SK-N-SH (cell line): ENCODE data around the gene AGTRAP.

ENCODE experiments used
- EP300 ChIP-seq, 2 experiments: IDR thresholded peaks; 2 replicates each; pipeline versions ENCODE4 v1.4.0 to v1.6.1; 2012; ENCODE audit warnings: borderline replicate concordance in 1 of 2, low read depth in 1 of 2, low read length in 1 of 2
- GABPA ChIP-seq: IDR thresholded peaks from 2 replicates; pipeline ENCODE4 v1.4.0; 2012; ENCODE audit warnings: low read depth, mild to moderate bottlenecking
- GATA2 ChIP-seq: sonication (generic); formaldehyde crosslinking; IDR thresholded peaks from 2 replicates; pipeline ENCODE4 v1.5.0; 2020; ENCODE audit warnings: mild to moderate bottlenecking, missing genetic modification reagents
- POLR2AphosphoS5 ChIP-seq: IDR thresholded peaks from 2 replicates; pipeline ENCODE4 v1.6.1; 2012; ENCODE audit warnings: low read depth, low read length
- RXRA ChIP-seq: IDR thresholded peaks from 2 replicates; pipeline ENCODE4 v1.4.0; 2012; ENCODE audit warnings: low read depth, mild to moderate bottlenecking, borderline replicate concordance
- TAF1 ChIP-seq: IDR thresholded peaks from 2 replicates; pipeline ENCODE4 v1.6.1; 2012; ENCODE audit warnings: low read depth, mild to moderate bottlenecking, low read length, moderate library complexity, borderline replicate concordance
- TF ChIP-seq, protein P1 (sequence below): fragments of 200-600 bp; sonication (generic); IDR thresholded peaks from 2 replicates; pipeline ENCODE4 v1.6.1; 2017; ENCODE audit warnings: antibody characterized with exemption, mild to moderate bottlenecking, moderate library complexity
- TF ChIP-seq, protein P2 (sequence below): IDR thresholded peaks from 2 replicates; pipeline ENCODE4 v1.4.0; 2012; ENCODE audit warnings: low read depth
- TF ChIP-seq, protein P3 (sequence below): IDR thresholded peaks from 2 replicates; pipeline ENCODE4 v1.4.0; 2012; ENCODE audit warnings: low read depth, borderline replicate concordance

DNA sequence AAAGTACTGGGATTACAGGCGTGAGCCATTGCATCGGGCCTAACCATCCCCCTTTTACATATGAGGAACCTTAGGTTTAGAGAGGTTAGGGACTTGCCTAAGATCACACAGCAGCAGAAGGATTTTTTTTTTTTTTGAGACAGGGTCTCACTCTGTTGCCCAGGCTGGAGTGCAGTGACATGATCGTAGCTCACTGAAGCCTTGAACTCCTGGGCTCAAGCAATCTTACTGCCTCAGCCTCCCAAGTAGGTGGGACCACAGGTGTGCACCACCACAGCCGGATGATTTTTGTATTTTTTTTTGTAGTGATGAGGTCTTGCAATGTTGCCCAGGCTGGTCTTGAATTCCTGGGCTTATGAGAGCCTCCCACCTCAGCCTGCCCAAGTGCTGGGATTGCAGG, 23.9 kb downstream of the AGTRAP start:
- TF ChIP-seq POLR2AphosphoS5 (no peak), TAF1 (no peak), GATA2 (no peak), RXRA (no peak), EP300 (IDR thresholded peaks at IDR 0.05; ENCODE audit: borderline replicate concordance in 1 of 2, low read depth in 1 of 2, low read length in 1 of 2) (no peak), GABPA (no peak)
- TF ChIP-seq, protein P1, sequence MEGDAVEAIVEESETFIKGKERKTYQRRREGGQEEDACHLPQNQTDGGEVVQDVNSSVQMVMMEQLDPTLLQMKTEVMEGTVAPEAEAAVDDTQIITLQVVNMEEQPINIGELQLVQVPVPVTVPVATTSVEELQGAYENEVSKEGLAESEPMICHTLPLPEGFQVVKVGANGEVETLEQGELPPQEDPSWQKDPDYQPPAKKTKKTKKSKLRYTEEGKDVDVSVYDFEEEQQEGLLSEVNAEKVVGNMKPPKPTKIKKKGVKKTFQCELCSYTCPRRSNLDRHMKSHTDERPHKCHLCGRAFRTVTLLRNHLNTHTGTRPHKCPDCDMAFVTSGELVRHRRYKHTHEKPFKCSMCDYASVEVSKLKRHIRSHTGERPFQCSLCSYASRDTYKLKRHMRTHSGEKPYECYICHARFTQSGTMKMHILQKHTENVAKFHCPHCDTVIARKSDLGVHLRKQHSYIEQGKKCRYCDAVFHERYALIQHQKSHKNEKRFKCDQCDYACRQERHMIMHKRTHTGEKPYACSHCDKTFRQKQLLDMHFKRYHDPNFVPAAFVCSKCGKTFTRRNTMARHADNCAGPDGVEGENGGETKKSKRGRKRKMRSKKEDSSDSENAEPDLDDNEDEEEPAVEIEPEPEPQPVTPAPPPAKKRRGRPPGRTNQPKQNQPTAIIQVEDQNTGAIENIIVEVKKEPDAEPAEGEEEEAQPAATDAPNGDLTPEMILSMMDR, result no peak
- TF ChIP-seq, protein P2, sequence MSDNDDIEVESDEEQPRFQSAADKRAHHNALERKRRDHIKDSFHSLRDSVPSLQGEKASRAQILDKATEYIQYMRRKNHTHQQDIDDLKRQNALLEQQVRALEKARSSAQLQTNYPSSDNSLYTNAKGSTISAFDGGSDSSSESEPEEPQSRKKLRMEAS, result no peak
- TF ChIP-seq, protein P3, sequence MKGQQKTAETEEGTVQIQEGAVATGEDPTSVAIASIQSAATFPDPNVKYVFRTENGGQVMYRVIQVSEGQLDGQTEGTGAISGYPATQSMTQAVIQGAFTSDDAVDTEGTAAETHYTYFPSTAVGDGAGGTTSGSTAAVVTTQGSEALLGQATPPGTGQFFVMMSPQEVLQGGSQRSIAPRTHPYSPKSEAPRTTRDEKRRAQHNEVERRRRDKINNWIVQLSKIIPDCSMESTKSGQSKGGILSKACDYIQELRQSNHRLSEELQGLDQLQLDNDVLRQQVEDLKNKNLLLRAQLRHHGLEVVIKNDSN, result no peak
